ENCODE results near the gene APLP2. TPM values are rescaled to one million over a fixed set of nuclear protein-coding genes. Genes with fewer than 3 reads are reported as not detected.
A peak's percentile ranks its signal among the peaks of the same experiment; 100 is the strongest.

Gene APLP2
- total RNA-seq, 1 donor: 724 TPM

DNA sequence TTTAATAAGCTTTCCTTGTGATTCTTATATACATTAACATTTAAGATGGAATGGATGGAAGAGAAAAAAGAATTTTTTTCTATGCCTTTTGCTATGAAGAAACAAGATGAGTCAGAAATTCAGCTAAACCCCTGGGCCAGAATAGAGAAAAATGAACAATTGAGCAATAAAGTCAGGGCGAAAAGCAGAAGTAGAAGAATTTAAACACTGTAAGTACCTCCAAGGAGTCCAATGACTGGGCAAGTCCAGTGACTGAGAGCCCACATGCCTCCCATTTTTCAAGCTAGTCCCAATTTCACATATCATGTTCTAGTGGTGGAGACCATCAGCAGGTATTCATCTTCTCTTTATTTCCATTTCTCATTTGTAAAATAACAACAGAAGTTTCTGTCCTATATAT is 18.6 kb upstream of the APLP2 start:
- peak; percentile 75 for DNase-seq (ENCODE audit: low read depth)
- TF ChIP-seq, protein P1, sequence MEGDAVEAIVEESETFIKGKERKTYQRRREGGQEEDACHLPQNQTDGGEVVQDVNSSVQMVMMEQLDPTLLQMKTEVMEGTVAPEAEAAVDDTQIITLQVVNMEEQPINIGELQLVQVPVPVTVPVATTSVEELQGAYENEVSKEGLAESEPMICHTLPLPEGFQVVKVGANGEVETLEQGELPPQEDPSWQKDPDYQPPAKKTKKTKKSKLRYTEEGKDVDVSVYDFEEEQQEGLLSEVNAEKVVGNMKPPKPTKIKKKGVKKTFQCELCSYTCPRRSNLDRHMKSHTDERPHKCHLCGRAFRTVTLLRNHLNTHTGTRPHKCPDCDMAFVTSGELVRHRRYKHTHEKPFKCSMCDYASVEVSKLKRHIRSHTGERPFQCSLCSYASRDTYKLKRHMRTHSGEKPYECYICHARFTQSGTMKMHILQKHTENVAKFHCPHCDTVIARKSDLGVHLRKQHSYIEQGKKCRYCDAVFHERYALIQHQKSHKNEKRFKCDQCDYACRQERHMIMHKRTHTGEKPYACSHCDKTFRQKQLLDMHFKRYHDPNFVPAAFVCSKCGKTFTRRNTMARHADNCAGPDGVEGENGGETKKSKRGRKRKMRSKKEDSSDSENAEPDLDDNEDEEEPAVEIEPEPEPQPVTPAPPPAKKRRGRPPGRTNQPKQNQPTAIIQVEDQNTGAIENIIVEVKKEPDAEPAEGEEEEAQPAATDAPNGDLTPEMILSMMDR (IDR thresholded peaks at IDR 0.05; ENCODE audit: insufficient read depth, low read length): no peak
- H3K4me3 ChIP-seq (ENCODE audit: low read depth, low read length): no peak overlapping the region

DNA sequence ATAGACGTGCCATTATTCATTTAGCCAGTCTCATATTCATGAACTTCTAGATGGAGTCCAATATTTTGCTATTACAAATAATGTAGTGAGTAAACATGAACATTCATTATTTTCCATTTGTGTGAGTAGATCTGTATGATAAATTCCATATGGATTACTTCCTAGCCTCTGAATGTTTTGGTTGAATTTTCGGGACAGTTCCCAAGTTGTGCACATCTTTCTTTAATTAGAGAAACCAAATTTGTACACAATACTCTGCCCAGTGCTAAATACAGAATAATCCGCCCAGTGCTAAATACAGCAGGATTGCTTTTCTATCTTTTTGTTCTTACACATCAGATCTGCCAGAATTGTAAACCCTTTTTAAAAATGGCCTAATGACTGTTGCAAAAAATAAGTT is 17.1 kb upstream of the APLP2 start:
- TF ChIP-seq, protein P1 (IDR thresholded peaks at IDR 0.05; ENCODE audit: insufficient read depth, low read length): no peak
- DNase-seq (ENCODE audit: low read depth): peak; percentile 29
- H3K4me3 ChIP-seq (ENCODE audit: low read depth, low read length): no peak overlapping the region

DNA sequence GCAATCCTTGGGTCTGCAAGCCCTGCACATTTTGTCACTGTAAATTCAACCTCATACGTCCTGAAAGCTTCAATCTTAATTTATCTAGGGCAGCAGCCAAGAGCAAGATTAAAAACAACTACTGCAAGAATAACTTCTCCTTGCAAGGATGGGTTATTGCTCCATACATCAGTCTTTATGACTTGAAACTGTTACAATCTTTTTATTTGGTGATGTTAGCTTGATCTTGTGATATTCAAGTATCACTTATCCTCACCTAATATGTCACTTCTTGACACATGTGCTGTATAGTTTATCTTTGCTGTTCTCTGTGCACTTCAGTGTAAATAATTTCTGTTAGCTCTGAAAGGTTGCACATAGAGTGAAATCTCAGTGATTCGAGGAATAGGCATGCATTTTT is 14.7 kb upstream of the APLP2 start:
- H3K4me3 ChIP-seq (ENCODE audit: low read depth, low read length): no peak overlapping the region
- DNase-seq (ENCODE audit: low read depth): peak; percentile 43
- TF ChIP-seq, protein P1 (IDR thresholded peaks at IDR 0.05; ENCODE audit: insufficient read depth, low read length): no peak

DNA sequence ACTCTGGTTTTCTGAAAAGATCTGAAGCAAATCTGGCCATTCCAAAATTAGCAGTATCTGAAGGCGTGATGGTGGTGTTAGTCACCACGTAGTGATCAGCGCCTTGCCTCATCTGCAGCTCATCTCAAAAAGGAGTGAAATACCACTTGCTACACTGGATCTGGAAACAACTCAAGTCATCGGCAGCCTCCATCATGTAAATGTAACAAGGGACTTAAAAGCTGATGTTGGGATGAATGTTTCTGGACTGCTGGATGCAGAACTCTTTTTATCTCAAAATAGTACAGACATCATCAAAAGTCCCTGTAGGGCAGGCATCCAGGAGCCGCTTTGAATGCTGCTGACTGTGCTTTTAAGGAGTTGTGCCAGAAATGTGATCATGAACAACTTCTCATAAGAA is 14.1 kb upstream of the APLP2 start:
- TF ChIP-seq, protein P1 (IDR thresholded peaks at IDR 0.05; ENCODE audit: insufficient read depth, low read length): no peak
- peak; percentile 79 for DNase-seq (ENCODE audit: low read depth)
- no peak overlapping the region for H3K4me3 ChIP-seq (ENCODE audit: low read depth, low read length)

DNA sequence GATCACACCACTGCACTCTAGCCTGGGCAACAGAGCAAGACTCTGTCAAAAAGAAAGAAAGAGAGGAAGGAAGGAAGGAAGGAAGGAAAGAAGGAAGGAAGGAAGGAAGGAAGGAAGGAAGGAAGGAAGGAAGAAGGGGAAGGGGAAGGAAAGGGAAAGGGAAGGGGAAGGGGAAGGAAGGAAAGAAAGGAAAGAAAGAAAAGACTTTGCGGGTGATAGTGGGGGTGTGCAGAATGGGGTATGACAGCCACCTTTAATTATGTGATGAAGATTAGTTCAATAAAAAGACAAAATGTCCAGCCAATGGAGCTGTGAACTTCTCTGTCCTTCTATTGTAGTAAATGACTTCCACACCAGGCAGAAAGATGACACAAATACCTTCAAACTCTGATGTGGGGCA is 8.7 kb upstream of the APLP2 start:
- TF ChIP-seq, protein P1 (IDR thresholded peaks at IDR 0.05; ENCODE audit: insufficient read depth, low read length): no peak
- DNase-seq (ENCODE audit: low read depth): no peak
- H3K4me3 ChIP-seq (ENCODE audit: low read depth, low read length): no peak overlapping the region

DNA sequence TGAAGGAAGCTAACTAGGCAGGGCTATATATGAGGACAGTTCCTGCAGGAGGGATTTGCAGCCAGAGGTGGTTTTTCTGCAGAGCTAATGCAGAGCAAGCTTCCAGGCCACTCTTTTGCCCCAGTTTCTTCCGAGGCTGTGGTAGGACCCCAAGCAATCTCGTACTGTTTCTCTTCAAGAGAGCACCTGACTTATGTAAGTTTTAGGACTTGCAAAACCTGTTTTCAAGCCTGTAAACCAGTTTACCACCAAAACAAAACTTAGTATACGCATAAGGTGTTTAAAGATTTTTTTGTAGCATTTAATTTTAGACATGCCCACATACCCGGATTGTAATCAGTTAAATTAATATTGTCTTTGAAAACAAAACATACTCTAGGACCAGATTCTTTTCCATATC is 7.7 kb upstream of the APLP2 start:
- TF ChIP-seq, protein P1 (IDR thresholded peaks at IDR 0.05; ENCODE audit: insufficient read depth, low read length): no peak
- no peak for DNase-seq (ENCODE audit: low read depth)
- H3K4me3 ChIP-seq (ENCODE audit: low read depth, low read length): no peak overlapping the region

DNA sequence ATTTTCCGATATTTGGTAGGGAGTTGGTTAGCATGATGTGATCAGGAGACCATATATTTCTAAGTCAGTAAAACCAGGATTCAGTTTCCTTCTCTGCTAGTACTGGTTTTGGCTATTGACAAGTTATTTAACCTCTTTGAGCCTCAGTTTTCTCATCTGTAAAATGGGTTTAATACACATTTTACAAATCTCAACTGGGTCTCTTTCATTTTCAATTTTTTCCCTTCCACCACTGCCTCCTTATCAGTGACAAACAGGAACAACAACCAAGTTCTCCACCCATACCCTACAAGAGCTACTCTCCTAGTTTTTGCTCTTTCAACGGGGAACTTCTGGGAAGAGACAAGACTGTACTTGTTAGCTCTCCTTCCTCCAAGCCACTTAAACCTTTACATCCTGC is 6.2 kb upstream of the APLP2 start:
- TF ChIP-seq, protein P1 (IDR thresholded peaks at IDR 0.05; ENCODE audit: insufficient read depth, low read length): no peak
- DNase-seq (ENCODE audit: low read depth): no peak
- H3K4me3 ChIP-seq (ENCODE audit: low read depth, low read length): no peak overlapping the region

All from fibroblast of the aortic adventitia (primary cell).